ENCODE measurements around the gene PRKCG.

- TF ChIP-seq CTCF (IDR thresholded peaks at IDR 0.05) (no peak), POLR2A (IDR thresholded peaks at IDR 0.05) (no peak)
Observed at GRCh38 chr19:53951947-53952346, 70.0 kb downstream of the PRKCG start.
